ENCODE data around the gene GADD45GIP1. TPM values are rescaled to one million over a fixed set of nuclear protein-coding genes. Genes with fewer than 3 reads are reported as not detected.
A peak's percentile ranks its signal among the peaks of the same experiment; 100 is the strongest.

The GADD45GIP1 gene
- total RNA-seq, 1 experiment from 2014 or later = 36.7 TPM

DNA sequence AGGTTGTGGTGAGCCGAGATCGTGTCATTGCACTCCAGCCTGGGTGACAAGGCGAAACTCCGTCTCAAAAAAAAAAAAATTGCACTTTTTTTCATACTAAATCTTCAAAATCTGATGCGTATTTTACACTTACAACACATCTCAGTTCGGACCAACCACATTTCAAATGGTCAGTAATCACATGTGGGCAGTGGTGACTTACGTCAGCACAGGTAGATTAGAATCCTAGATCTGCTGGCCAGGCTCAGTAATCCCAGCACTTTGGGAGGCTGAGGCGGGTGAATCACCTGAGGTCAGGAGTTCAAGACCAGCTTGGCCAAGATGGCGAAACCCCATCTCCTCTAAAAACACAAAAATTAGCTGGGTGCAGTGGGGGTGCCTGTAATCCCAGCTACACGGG, 22.0 kb downstream of the GADD45GIP1 start:
- intact Hi-C loops (cut with micrococcal nuclease; ENCODE audit: unreplicated experiment) (no loop called here), in situ Hi-C loops (cut with HindIII; ENCODE audit: low pct_unique_long_range_greater_than_20kb, low sequenced_read_pairs) (no loop called here)
- H3K9me3 ChIP-seq (ENCODE audit: control insufficient read depth, insufficient read depth, low read depth, low read length) = no peaks in the 10 kb centered on the region
- ATAC-seq (no peak), DNase-seq (ENCODE audit: low read depth, low spot score) (no peak)
- peaks cover 12% of the 10 kb centered on the region for H3K4me1 ChIP-seq (ENCODE audit: control insufficient read depth, insufficient read depth, low read length)
- POLR2A ChIA-PET = no interaction called here
- H3K4me3 ChIP-seq (ENCODE audit: low read depth in 2 of 2, low read length in 2 of 2) = no peak overlapping the region
- TF ChIP-seq, protein P1, sequence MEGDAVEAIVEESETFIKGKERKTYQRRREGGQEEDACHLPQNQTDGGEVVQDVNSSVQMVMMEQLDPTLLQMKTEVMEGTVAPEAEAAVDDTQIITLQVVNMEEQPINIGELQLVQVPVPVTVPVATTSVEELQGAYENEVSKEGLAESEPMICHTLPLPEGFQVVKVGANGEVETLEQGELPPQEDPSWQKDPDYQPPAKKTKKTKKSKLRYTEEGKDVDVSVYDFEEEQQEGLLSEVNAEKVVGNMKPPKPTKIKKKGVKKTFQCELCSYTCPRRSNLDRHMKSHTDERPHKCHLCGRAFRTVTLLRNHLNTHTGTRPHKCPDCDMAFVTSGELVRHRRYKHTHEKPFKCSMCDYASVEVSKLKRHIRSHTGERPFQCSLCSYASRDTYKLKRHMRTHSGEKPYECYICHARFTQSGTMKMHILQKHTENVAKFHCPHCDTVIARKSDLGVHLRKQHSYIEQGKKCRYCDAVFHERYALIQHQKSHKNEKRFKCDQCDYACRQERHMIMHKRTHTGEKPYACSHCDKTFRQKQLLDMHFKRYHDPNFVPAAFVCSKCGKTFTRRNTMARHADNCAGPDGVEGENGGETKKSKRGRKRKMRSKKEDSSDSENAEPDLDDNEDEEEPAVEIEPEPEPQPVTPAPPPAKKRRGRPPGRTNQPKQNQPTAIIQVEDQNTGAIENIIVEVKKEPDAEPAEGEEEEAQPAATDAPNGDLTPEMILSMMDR (IDR thresholded peaks at IDR 0.05) = no peak
- TF ChIP-seq, protein P2, sequence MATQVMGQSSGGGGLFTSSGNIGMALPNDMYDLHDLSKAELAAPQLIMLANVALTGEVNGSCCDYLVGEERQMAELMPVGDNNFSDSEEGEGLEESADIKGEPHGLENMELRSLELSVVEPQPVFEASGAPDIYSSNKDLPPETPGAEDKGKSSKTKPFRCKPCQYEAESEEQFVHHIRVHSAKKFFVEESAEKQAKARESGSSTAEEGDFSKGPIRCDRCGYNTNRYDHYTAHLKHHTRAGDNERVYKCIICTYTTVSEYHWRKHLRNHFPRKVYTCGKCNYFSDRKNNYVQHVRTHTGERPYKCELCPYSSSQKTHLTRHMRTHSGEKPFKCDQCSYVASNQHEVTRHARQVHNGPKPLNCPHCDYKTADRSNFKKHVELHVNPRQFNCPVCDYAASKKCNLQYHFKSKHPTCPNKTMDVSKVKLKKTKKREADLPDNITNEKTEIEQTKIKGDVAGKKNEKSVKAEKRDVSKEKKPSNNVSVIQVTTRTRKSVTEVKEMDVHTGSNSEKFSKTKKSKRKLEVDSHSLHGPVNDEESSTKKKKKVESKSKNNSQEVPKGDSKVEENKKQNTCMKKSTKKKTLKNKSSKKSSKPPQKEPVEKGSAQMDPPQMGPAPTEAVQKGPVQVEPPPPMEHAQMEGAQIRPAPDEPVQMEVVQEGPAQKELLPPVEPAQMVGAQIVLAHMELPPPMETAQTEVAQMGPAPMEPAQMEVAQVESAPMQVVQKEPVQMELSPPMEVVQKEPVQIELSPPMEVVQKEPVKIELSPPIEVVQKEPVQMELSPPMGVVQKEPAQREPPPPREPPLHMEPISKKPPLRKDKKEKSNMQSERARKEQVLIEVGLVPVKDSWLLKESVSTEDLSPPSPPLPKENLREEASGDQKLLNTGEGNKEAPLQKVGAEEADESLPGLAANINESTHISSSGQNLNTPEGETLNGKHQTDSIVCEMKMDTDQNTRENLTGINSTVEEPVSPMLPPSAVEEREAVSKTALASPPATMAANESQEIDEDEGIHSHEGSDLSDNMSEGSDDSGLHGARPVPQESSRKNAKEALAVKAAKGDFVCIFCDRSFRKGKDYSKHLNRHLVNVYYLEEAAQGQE (IDR thresholded peaks at IDR 0.05; ENCODE audit: insufficient read depth in 1 of 2, low read depth in 2 of 2, low read length in 1 of 2) = no peak
- no peak for TF ChIP-seq TCF7L2 (IDR thresholded peaks at IDR 0.05; ENCODE audit: low read depth, low read length)
- no peak for TF ChIP-seq SIN3A (IDR thresholded peaks at IDR 0.05; ENCODE audit: borderline replicate concordance, insufficient read depth, low read depth, low read length)
- TF ChIP-seq POLR2AphosphoS5 (IDR thresholded peaks at IDR 0.05; ENCODE audit: low read depth, low read length) = no peak
- peaks cover 19% of the 10 kb centered on the region for H3K36me3 ChIP-seq (ENCODE audit: control insufficient read depth, insufficient read depth, low read length)
- CTCF ChIA-PET = no interaction called here
- no peaks in the 10 kb centered on the region for H3K27me3 ChIP-seq (ENCODE audit: control insufficient read depth, insufficient read depth, low read length)
- no peak overlapping the region for H3K27ac ChIP-seq (ENCODE audit: low read length)
- no TSS peak for BruUV-seq (replicated peaks)

DNA sequence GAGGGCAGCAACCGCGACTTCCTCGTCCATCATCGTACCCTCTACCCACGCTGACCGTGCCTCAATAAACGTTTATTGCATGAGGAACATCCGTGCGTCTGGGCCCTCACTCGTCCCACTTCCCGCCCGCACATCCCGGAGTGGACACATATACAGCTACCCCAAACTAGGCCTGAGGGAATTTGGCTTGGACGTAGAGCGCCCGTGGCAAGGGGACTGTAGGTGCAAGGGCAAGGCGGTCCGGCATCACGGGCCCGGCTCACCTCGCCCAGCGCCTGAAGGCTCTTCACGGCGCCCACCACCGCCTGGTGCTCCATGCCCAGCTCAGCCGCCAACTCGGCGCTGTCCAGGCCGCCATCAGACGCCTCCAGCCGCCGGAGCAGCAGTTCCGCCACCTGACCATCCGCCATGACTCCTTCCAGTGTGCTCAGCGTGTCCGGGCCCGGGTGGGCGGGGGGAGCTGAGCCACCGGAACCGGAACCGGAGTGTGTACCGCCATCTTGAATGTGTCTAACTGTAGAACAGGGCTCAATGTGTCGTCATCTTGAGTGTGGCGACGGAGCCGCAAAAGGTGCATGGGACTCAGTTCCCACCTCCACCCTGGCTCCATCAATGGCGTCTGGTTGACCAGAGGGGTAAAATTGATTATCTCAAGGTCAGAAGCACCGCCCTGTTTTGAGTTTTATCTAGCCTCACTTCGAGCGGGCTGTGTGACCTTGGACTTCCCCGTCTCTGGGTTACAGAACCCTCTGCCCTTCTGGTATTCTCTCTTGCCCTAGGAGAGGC, 23.5 kb downstream of the GADD45GIP1 start, which contains the start of gene FARSA:
TSS of gene FARSA (minus strand) at position 425 of the 786 bp plus-strand sequence. CDS start at position 410, 15 bp downstream.
- H3K27me3 ChIP-seq (ENCODE audit: control insufficient read depth, insufficient read depth, low read length) = no peaks in the 10 kb centered on the region
- DNase-seq (ENCODE audit: low read depth, low spot score) (peak; percentile 56), ATAC-seq (peak; percentile 86)
- peak within 1 kb of the TSS; percentile 91 to 94 for H3K4me3 ChIP-seq (ENCODE audit: low read depth in 2 of 2, low read length in 2 of 2)
- H3K4me1 ChIP-seq (ENCODE audit: control insufficient read depth, insufficient read depth, low read length) = peaks cover 12% of the 10 kb centered on the region
- intact Hi-C loops (cut with micrococcal nuclease; ENCODE audit: unreplicated experiment) = no loop called here
- CTCF ChIA-PET = interaction anchor here (0.7 kb wide), 1 partner anchor 44 kb away, joined by 5 read pairs; no protein-coding TSS in a partner anchor
- peak within 1 kb of the TSS; percentile 93 for H3K27ac ChIP-seq (ENCODE audit: low read length)
- no peaks in the 10 kb centered on the region for H3K9me3 ChIP-seq (ENCODE audit: control insufficient read depth, insufficient read depth, low read depth, low read length)
- TSS peak; percentile 83 for BruUV-seq (replicated peaks)
- TF ChIP-seq POLR2AphosphoS5 (IDR thresholded peaks at IDR 0.05; ENCODE audit: low read depth, low read length) (peak; percentile 94), SIN3A (IDR thresholded peaks at IDR 0.05; ENCODE audit: borderline replicate concordance, insufficient read depth, low read depth, low read length) (peak; percentile 70; the same call in 1 of the 2 replicates), TCF7L2 (IDR thresholded peaks at IDR 0.05; ENCODE audit: low read depth, low read length) (no peak)
- TF ChIP-seq, protein P1 (IDR thresholded peaks at IDR 0.05) = no peak
- TF ChIP-seq, protein P2 (IDR thresholded peaks at IDR 0.05; ENCODE audit: insufficient read depth in 1 of 2, low read depth in 2 of 2, low read length in 1 of 2) = peak in 1 of 2 experiments; percentile 27; a peak in 1 of 4 replicates
- peaks cover 11% of the 10 kb centered on the region for H3K36me3 ChIP-seq (ENCODE audit: control insufficient read depth, insufficient read depth, low read length)
- POLR2A ChIA-PET = interaction anchor here (0.6 kb wide), 2 partner anchors 52 to 248 kb away, joined by 3 to 19 read pairs; partner anchors contain the start of gene DNASE2
- in situ Hi-C loops (cut with HindIII; ENCODE audit: low pct_unique_long_range_greater_than_20kb, low sequenced_read_pairs) = no loop called here

Measured in Panc1 (cell line).